SK-N-SH (cell line): ENCODE results near the gene GP1BA. TPM values are rescaled to one million over a fixed set of nuclear protein-coding genes. Genes with fewer than 3 reads are reported as not detected.

Source experiments
- CTCF ChIA-PET: fragments of 300-600, 350-600 bp; formaldehyde crosslinking; extraction: SDS; loops from one replicate; lab custom pipeline; 2021; lab: Yijun Ruan, JAX
- POLR2A ChIA-PET: fragments of 350-600 bp; sonication (Branson Sonifier 250); formaldehyde crosslinking; extraction: SDS; loops from one replicate; lab custom pipeline; 2020; ENCODE audit warnings: antibody characterized with exemption, inconsistent platforms; lab: Yijun Ruan, JAX
- DNase-seq: peaks from one replicate; pipeline ENCODE4 v3.0.0; 2012
- H2AFZ ChIP-seq: fragments of 200-600 bp; sonication (generic); 2 replicates; pipeline ENCODE4 v1.8.1; 2016; ENCODE audit warnings: antibody characterized with exemption, mild to moderate bottlenecking, low read depth
- H3F3A ChIP-seq: fragments of 200-600 bp; sonication (generic); replicated peaks from 2 replicates; pipeline ENCODE3; 2016; ENCODE audit warnings: antibody characterized with exemption, mild to moderate bottlenecking; ENCODE audit not compliant: insufficient read depth
- H3K27ac ChIP-seq, 2 experiments: fragments of 200-500 bp in 1 of 2; fragments of 200-600 bp in 1 of 2; sonication (Bioruptor generic) in 1 of 2; sonication (generic), shearing (Covaris generic) in 1 of 2; 2 replicates each; pipeline versions ENCODE4 v1.5.1 to v1.6.1; 2014 to 2016; ENCODE audit warnings: low read depth in 2 of 2, inconsistent platforms in 1 of 2, low read length in 1 of 2, mild to moderate bottlenecking in 1 of 2, mixed read lengths in 1 of 2
- H3K27me3 ChIP-seq: fragments of 200-600 bp; sonication (generic), shearing (Covaris generic); 2 replicates; pipeline ENCODE4 v1.6.1; 2016; ENCODE audit warnings: mixed run types; ENCODE audit not compliant: insufficient read depth
- H3K36me3 ChIP-seq, 2 experiments: fragments of 200-500 bp in 1 of 2; fragments of 200-600 bp in 1 of 2; sonication (Bioruptor generic) in 1 of 2; sonication (generic) in 1 of 2; replicated peaks in 1 of 2; 2 replicates each; pipeline versions ENCODE3 to v1.5.1; 2014 to 2016; ENCODE audit warnings: low read length in 1 of 2, mild to moderate bottlenecking in 1 of 2; ENCODE audit not compliant: insufficient read depth in 2 of 2, control insufficient read depth in 1 of 2
- H3K4me1 ChIP-seq, 2 experiments: fragments of 200-500 bp in 1 of 2; fragments of 200-600 bp in 1 of 2; sonication (Bioruptor generic) in 1 of 2; sonication (generic), shearing (Covaris generic) in 1 of 2; 2 replicates each; pipeline versions ENCODE4 v1.5.1 to v1.6.1; 2014 to 2016; ENCODE audit warnings: low read depth in 1 of 2, low read length in 1 of 2, mixed run types in 1 of 2; ENCODE audit not compliant: insufficient read depth in 2 of 2, control insufficient read depth in 1 of 2
- H3K4me2 ChIP-seq: fragments of 200-600 bp; sonication (generic), shearing (Covaris generic); 2 replicates; pipeline ENCODE4 v1.6.1; 2017; ENCODE audit warnings: mixed run types
- H3K4me3 ChIP-seq, 2 experiments: fragments of 200-500 bp in 1 of 2; fragments of 200-600 bp in 1 of 2; sonication (Bioruptor generic) in 1 of 2; sonication (generic), shearing (Covaris generic) in 1 of 2; 2 replicates each; pipeline versions ENCODE4 v1.5.1 to v1.8.1; 2014 to 2016; ENCODE audit warnings: low read depth in 2 of 2, inconsistent platforms in 1 of 2, low read length in 1 of 2, mild to moderate bottlenecking in 1 of 2, mixed read lengths in 1 of 2, moderate library complexity in 1 of 2
- H3K79me2 ChIP-seq: fragments of 200-600 bp; sonication (generic); 2 replicates; pipeline ENCODE4 v1.8.1; 2017; ENCODE audit warnings: mild to moderate bottlenecking; ENCODE audit not compliant: insufficient read depth
- H3K9ac ChIP-seq: fragments of 200-600 bp; sonication (generic); 2 replicates; pipeline ENCODE4 v1.6.1; 2017; ENCODE audit warnings: mixed run types
- H3K9me2 ChIP-seq: fragments of 200-600 bp; sonication (generic); 2 replicates; pipeline ENCODE4 v1.6.1; 2017; ENCODE audit warnings: mixed run types
- H3K9me3 ChIP-seq: fragments of 200-600 bp; sonication (generic); 2 replicates; pipeline ENCODE4 v1.6.1; 2017; ENCODE audit warnings: mixed run types, mild to moderate bottlenecking, moderate library complexity
- H4K20me1 ChIP-seq: fragments of 200-600 bp; sonication (generic); 2 replicates; pipeline ENCODE4 v1.6.1; 2017; ENCODE audit warnings: mild to moderate bottlenecking, mixed run types; ENCODE audit not compliant: insufficient read depth
- CHD2 ChIP-seq: fragments of 150-350 bp; IDR thresholded peaks from 2 replicates; pipeline ENCODE4 v1.6.1; 2018; ENCODE audit warnings: low read length; ENCODE audit not compliant: partially characterized antibody
- ELF1 ChIP-seq: IDR thresholded peaks from 2 replicates; pipeline ENCODE4 v1.4.0; 2012
- EP300 ChIP-seq, 2 experiments: IDR thresholded peaks; 2 replicates each; pipeline versions ENCODE4 v1.4.0 to v1.6.1; 2012; ENCODE audit warnings: borderline replicate concordance in 1 of 2, low read depth in 1 of 2, low read length in 1 of 2
- EZH2phosphoT487 ChIP-seq: fragments of 200-600 bp; sonication (generic); IDR thresholded peaks from 2 replicates; pipeline ENCODE4 v1.6.1; 2017; ENCODE audit warnings: low read depth, mixed run types, mild to moderate bottlenecking, antibody characterized with exemption, moderate library complexity, borderline replicate concordance
- FOXJ3 ChIP-seq: sonication (generic); formaldehyde crosslinking; IDR thresholded peaks from 2 replicates; pipeline ENCODE4 v1.5.1; 2020; ENCODE audit warnings: mild to moderate bottlenecking, missing genetic modification reagents
- GABPA ChIP-seq: IDR thresholded peaks from 2 replicates; pipeline ENCODE4 v1.4.0; 2012; ENCODE audit warnings: low read depth, mild to moderate bottlenecking
- GATA2 ChIP-seq: sonication (generic); formaldehyde crosslinking; IDR thresholded peaks from 2 replicates; pipeline ENCODE4 v1.5.0; 2020; ENCODE audit warnings: mild to moderate bottlenecking, missing genetic modification reagents
- JUND ChIP-seq: IDR thresholded peaks from 2 replicates; pipeline ENCODE4 v1.4.0; 2012
- MEF2A ChIP-seq: IDR thresholded peaks from 2 replicates; pipeline ENCODE4 v1.4.0; 2012; ENCODE audit warnings: low read depth, borderline replicate concordance
- MXI1 ChIP-seq: IDR thresholded peaks from 2 replicates; pipeline ENCODE4 v1.6.1; 2012; ENCODE audit warnings: mild to moderate bottlenecking, low read depth, low read length, improper control_type of control experiment
- NFIC ChIP-seq: IDR thresholded peaks from 2 replicates; pipeline ENCODE4 v1.4.0; 2012; ENCODE audit warnings: borderline replicate concordance
- NRF1 ChIP-seq: IDR thresholded peaks from 2 replicates; pipeline ENCODE4 v1.6.1; 2012; ENCODE audit warnings: low read depth, mild to moderate bottlenecking, low read length
- POLR2AphosphoS5 ChIP-seq: IDR thresholded peaks from 2 replicates; pipeline ENCODE4 v1.6.1; 2012; ENCODE audit warnings: low read depth, low read length
- RAD21 ChIP-seq: IDR thresholded peaks from 2 replicates; pipeline ENCODE4 v1.6.1; 2012; ENCODE audit warnings: mild to moderate bottlenecking, low read length
- RCOR1 ChIP-seq: fragments of 150-350 bp; IDR thresholded peaks from 2 replicates; pipeline ENCODE4 v1.6.1; 2017; ENCODE audit warnings: antibody characterized with exemption, low read length
- RFX5 ChIP-seq: IDR thresholded peaks from 2 replicates; pipeline ENCODE4 v1.6.1; 2012; ENCODE audit warnings: mild to moderate bottlenecking, improper control_type of control experiment, low read length
- SIN3A ChIP-seq: IDR thresholded peaks from 2 replicates; pipeline ENCODE4 v1.6.1; 2012; ENCODE audit warnings: low read depth, mild to moderate bottlenecking, low read length, moderate library complexity, borderline replicate concordance
- SMC3 ChIP-seq: IDR thresholded peaks from 2 replicates; pipeline ENCODE4 v1.6.1; 2012; ENCODE audit warnings: low read depth, low read length, improper control_type of control experiment
- TEAD4 ChIP-seq: IDR thresholded peaks from 2 replicates; pipeline ENCODE4 v1.4.0; 2012; ENCODE audit warnings: mild to moderate bottlenecking, borderline replicate concordance; ENCODE audit not compliant: insufficient read depth
- YY1 ChIP-seq: IDR thresholded peaks from 2 replicates; pipeline ENCODE4 v1.4.0; 2012; ENCODE audit warnings: low read depth, mild to moderate bottlenecking
- WGBS: methylation state at CpG from one replicate; pipeline ENCODE4 v1.1.6; 2017; ENCODE audit warnings: low lambda C conversion rate; 5-methylcytosine and 5-hydroxymethylcytosine counted together
- polyA plus RNA-seq, 3 experiments: library from polyadenylated mRNA; depleted of rRNA; stranded (reverse); fragments of >200 nt; gene quantifications; 2 replicates each; pipeline ENCODE4 v1.2.3, GENCODE V29; 2012
- TF ChIP-seq, protein P1 (sequence below): IDR thresholded peaks from 2 replicates; pipeline ENCODE4 v1.4.0; 2012; ENCODE audit warnings: low read depth
- TF ChIP-seq, protein P2 (sequence below): IDR thresholded peaks from 2 replicates; pipeline ENCODE4 v1.4.0; 2012; ENCODE audit warnings: low read depth, borderline replicate concordance
- TF ChIP-seq, protein P3 (sequence below): fragments of 200-600 bp; sonication (generic); IDR thresholded peaks from 2 replicates; pipeline ENCODE4 v1.6.1; 2017; ENCODE audit warnings: antibody characterized with exemption, mild to moderate bottlenecking, moderate library complexity
- TF ChIP-seq, protein P4 (sequence below): IDR thresholded peaks from 2 replicates; pipeline ENCODE4; 2012
- TF ChIP-seq, protein P5 (sequence below): fragments of 150-350 bp; IDR thresholded peaks from 2 replicates; pipeline ENCODE4 v1.6.1; 2016; ENCODE audit warnings: mild to moderate bottlenecking, low read depth, low read length

Gene GP1BA
- polyA plus RNA-seq, 1 of the 3 experiments (the other 2 are of a cell fraction): not detected

DNA sequence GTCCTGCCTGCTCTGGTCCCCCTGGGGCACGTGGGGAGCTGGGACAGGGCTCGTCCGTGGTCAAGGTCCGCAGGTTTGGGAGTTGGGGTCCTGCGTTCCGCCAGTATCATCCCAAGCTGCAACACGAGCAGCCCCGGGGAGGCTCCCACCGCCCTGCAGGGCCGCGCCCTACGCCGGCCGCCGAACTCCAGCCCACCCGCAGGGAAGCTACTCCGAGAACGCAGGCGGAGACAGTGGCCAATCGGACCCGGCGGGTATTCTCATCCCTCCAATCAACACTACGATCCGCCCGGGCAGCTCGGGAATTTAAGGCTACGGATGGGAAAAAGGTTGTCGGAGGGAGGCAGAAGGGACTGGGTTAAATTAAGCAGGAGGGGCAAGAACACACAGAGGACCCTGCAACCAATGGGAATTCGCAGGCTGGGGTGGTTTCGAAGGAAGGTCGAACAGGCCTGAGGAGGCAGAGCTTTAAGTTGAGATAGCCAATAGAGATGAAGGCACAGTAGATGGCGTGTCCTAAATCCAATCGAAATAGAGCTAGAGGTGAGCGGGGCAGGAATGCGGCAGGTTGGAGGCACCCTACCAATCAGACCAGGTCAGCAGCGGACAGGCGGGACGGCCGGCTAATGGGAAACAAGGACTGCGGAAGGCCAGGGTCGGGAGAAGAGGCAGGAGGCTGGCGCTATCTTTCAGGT is 34.9 kb downstream of the GP1BA start:
- Histone ChIP-seq H3K27me3 (no peaks in the 10 kb centered on the region), H3K4me1 (peaks cover 16 to 24% of the 10 kb centered on the region in 2 experiments; a peak in 3 of 4 replicates), H2AFZ (no peak overlapping the region; the same call in 1 of the 2 replicates), H3K4me2 (peak overlapping the region; percentile 97), H3K9me2 (no peaks in the 10 kb centered on the region), H3K9me3 (no peaks in the 10 kb centered on the region), H3K4me3 (peak overlapping the region; percentile 59 to 72), H3K27ac (peak overlapping the region; percentile 93 to 96), H4K20me1 (no peaks in the 10 kb centered on the region), H3F3A (peaks cover 24% of the 10 kb centered on the region), H3K9ac (peak overlapping the region; percentile 77), H3K36me3 (peaks cover 2 to 20% of the 10 kb centered on the region in 2 experiments), H3K79me2 (peaks cover 46% of the 10 kb centered on the region)
- 2% methylated on average over 30 of the region's 42 CpGs for WGBS
- CTCF ChIA-PET: interaction anchor here (0.8 to 6.6 kb wide), 10 partner anchors 10 to 94 kb away, joined by 3 to 52 read pairs (median 5); partner anchors contain the start of genes CAMTA2, ENO3, RNF167 and SLC25A11
- POLR2A ChIA-PET: interaction anchor here (0.6 to 4.2 kb wide), 12 partner anchors 8 to 231 kb away, joined by 3 to 56 read pairs (median 5); partner anchors contain the start of genes ENO3, INCA1, KIF1C and PFN1
- peak; percentile 94 for DNase-seq
- TF ChIP-seq RAD21 (no peak), EP300 (IDR thresholded peaks at IDR 0.05; ENCODE audit: borderline replicate concordance in 1 of 2, low read depth in 1 of 2, low read length in 1 of 2) (no peak), YY1 (no peak), ELF1 (peak; percentile 75), GABPA (peak; percentile 45), MEF2A (no peak), EZH2phosphoT487 (no peak), MXI1 (0 out of 2 replicates have a peak, but pooled peaks have one; percentile 31), RCOR1 (no peak), JUND (no peak), TEAD4 (no peak), FOXJ3 (0 out of 2 replicates have a peak, but pooled peaks have one; percentile 18), POLR2AphosphoS5 (peak; percentile 8; the same call in 1 of the 2 replicates), CHD2 (peak; percentile 94), SMC3 (no peak), NFIC (no peak), GATA2 (no peak), RFX5 (peak; percentile 87), NRF1 (0 out of 2 replicates have a peak, but pooled peaks have one; percentile 14), SIN3A (no peak)
- TF ChIP-seq, protein P1, sequence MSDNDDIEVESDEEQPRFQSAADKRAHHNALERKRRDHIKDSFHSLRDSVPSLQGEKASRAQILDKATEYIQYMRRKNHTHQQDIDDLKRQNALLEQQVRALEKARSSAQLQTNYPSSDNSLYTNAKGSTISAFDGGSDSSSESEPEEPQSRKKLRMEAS: peak; percentile 81; the same call in 1 of the 2 replicates
- TF ChIP-seq, protein P2, sequence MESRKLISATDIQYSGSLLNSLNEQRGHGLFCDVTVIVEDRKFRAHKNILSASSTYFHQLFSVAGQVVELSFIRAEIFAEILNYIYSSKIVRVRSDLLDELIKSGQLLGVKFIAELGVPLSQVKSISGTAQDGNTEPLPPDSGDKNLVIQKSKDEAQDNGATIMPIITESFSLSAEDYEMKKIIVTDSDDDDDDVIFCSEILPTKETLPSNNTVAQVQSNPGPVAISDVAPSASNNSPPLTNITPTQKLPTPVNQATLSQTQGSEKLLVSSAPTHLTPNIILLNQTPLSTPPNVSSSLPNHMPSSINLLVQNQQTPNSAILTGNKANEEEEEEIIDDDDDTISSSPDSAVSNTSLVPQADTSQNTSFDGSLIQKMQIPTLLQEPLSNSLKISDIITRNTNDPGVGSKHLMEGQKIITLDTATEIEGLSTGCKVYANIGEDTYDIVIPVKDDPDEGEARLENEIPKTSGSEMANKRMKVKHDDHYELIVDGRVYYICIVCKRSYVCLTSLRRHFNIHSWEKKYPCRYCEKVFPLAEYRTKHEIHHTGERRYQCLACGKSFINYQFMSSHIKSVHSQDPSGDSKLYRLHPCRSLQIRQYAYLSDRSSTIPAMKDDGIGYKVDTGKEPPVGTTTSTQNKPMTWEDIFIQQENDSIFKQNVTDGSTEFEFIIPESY: no peak
- TF ChIP-seq, protein P3, sequence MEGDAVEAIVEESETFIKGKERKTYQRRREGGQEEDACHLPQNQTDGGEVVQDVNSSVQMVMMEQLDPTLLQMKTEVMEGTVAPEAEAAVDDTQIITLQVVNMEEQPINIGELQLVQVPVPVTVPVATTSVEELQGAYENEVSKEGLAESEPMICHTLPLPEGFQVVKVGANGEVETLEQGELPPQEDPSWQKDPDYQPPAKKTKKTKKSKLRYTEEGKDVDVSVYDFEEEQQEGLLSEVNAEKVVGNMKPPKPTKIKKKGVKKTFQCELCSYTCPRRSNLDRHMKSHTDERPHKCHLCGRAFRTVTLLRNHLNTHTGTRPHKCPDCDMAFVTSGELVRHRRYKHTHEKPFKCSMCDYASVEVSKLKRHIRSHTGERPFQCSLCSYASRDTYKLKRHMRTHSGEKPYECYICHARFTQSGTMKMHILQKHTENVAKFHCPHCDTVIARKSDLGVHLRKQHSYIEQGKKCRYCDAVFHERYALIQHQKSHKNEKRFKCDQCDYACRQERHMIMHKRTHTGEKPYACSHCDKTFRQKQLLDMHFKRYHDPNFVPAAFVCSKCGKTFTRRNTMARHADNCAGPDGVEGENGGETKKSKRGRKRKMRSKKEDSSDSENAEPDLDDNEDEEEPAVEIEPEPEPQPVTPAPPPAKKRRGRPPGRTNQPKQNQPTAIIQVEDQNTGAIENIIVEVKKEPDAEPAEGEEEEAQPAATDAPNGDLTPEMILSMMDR: no peak
- TF ChIP-seq, protein P4, sequence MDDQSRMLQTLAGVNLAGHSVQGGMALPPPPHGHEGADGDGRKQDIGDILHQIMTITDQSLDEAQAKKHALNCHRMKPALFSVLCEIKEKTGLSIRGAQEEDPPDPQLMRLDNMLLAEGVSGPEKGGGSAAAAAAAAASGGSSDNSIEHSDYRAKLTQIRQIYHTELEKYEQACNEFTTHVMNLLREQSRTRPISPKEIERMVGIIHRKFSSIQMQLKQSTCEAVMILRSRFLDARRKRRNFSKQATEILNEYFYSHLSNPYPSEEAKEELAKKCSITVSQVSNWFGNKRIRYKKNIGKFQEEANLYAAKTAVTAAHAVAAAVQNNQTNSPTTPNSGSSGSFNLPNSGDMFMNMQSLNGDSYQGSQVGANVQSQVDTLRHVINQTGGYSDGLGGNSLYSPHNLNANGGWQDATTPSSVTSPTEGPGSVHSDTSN: peak; percentile 100
- TF ChIP-seq, protein P5, sequence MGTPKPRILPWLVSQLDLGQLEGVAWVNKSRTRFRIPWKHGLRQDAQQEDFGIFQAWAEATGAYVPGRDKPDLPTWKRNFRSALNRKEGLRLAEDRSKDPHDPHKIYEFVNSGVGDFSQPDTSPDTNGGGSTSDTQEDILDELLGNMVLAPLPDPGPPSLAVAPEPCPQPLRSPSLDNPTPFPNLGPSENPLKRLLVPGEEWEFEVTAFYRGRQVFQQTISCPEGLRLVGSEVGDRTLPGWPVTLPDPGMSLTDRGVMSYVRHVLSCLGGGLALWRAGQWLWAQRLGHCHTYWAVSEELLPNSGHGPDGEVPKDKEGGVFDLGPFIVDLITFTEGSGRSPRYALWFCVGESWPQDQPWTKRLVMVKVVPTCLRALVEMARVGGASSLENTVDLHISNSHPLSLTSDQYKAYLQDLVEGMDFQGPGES: peak; percentile 98
